ENCODE results near the gene PRKAG2. TPM values are rescaled to one million over a fixed set of nuclear protein-coding genes. Genes with fewer than 3 reads are reported as not detected.

PRKAG2 gene
- total and polyA plus RNA-seq, 2 of the 8 experiments (the other 6 are each of a cell fraction or from before 2014, with no cell fraction given): 7.5 to 18.1 TPM

DNA sequence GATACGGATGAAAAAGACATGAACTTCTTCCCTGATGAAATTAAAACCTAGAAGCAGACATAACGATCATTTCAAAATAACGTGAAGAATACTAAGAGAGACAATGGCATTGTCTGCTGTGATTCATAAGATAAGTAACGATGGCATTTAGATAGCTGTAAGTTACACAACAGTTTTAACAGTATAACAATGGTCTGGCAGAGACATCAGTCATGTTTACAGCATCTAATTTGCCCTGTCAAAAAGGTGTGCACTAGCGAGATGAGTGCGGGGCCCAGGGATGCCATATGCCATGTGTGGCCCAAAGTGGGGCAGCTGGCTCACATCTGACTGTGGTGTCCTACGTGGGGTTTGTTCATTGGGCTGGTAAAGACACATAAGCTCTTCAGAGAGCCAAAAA lies 301.5 kb downstream of the PRKAG2 start:
- WGBS, 2 experiments (ENCODE audit: extremely low coverage in 1 of 2, insufficient coverage in 1 of 2, insufficient read length in 1 of 2, insufficient replicate concordance in 2 of 2, low coverage in 1 of 2, low lambda C conversion rate in 2 of 2, missing lambda C conversion rate in 1 of 2): 92% methylated on average over 7 of the region's 7 CpGs; no CpG with 5 or more reads in 1 of the 2 experiments
- no peak overlapping the region for H3K14ac ChIP-seq (ENCODE audit: insufficient read length)
- H4K91ac ChIP-seq (replicated peaks; ENCODE audit: insufficient read length, low read length): no peak overlapping the region
- no peak overlapping the region for H3K18ac ChIP-seq (ENCODE audit: extremely low read depth, low read length)
- no peak overlapping the region for H2AK5ac ChIP-seq (ENCODE audit: low read depth, low read length)
- H3K27me3 ChIP-seq (replicated peaks in 1 of 4; ENCODE audit: control insufficient read depth in 3 of 4, extremely low read depth in 1 of 4, insufficient read depth in 3 of 4, low read length in 3 of 4): no peaks in the 10 kb centered on the region
- H3K23me2 ChIP-seq (ENCODE audit: low read depth, low read length): no peaks in the 10 kb centered on the region
- no peak overlapping the region for H4K5ac ChIP-seq (ENCODE audit: insufficient read length, low read depth, low read length)
- no peaks in the 10 kb centered on the region for H3K4me1 ChIP-seq (replicated peaks in 1 of 4; ENCODE audit: control insufficient read depth in 3 of 4, insufficient read depth in 4 of 4, low read length in 3 of 4)
- no peak overlapping the region for H3K4me3 ChIP-seq (ENCODE audit: extremely low read depth in 1 of 4, insufficient read depth in 2 of 4, low read depth in 3 of 4, low read length in 4 of 4)
- peaks cover 5 to 6% of the 10 kb centered on the region in 2 experiments; a peak in 1 of 4 replicates for H3K9me3 ChIP-seq (ENCODE audit: insufficient read depth in 2 of 2, low read depth in 1 of 2, low read length in 1 of 2)
- no peak overlapping the region for H2BK5ac ChIP-seq (ENCODE audit: low read depth, low read length)
- H3K4me2 ChIP-seq (ENCODE audit: insufficient read depth in 1 of 2, low read depth in 2 of 2, low read length in 2 of 2): no peak overlapping the region
- no peak overlapping the region for H3K4ac ChIP-seq (replicated peaks; ENCODE audit: insufficient read length, low read depth, low read length)
- no peak overlapping the region for H2BK20ac ChIP-seq (ENCODE audit: low read length)
- CTCF ChIA-PET (ENCODE audit: partially characterized antibody): interaction anchor here (0.7 to 2.3 kb wide), 7 partner anchors 11 to 358 kb away, joined by 3 to 6 read pairs (median 4); no protein-coding TSS in a partner anchor
- H3K36me3 ChIP-seq (ENCODE audit: control insufficient read depth in 2 of 4, insufficient read depth in 4 of 4, low read length in 3 of 4): no peaks in the 10 kb centered on the region
- H3K9ac ChIP-seq (replicated peaks in 1 of 4; ENCODE audit: extremely low read depth in 1 of 4, low read depth in 3 of 4, low read length in 3 of 4): no peak overlapping the region
- no peak overlapping the region for H2BK120ac ChIP-seq (replicated peaks; ENCODE audit: low read depth, low read length)
- no peaks in the 10 kb centered on the region for H3K79me1 ChIP-seq (ENCODE audit: low read depth, low read length)
- no peak overlapping the region for H2BK12ac ChIP-seq (ENCODE audit: low read depth, low read length)
- H2AFZ ChIP-seq (ENCODE audit: low read length): no peak overlapping the region
- no peak overlapping the region for H3K56ac ChIP-seq (replicated peaks; ENCODE audit: insufficient read length, low read depth, low read length)
- no peak overlapping the region for H4K8ac ChIP-seq (ENCODE audit: extremely low read depth, insufficient read depth, low read length)
- no peaks in the 10 kb centered on the region for H3K79me2 ChIP-seq (ENCODE audit: control insufficient read depth in 1 of 2, insufficient read depth in 2 of 2, low read length in 2 of 2)
- no peak overlapping the region for H2BK15ac ChIP-seq (ENCODE audit: low read length)
- no peaks in the 10 kb centered on the region for H4K20me1 ChIP-seq (replicated peaks in 1 of 2; ENCODE audit: control insufficient read depth in 1 of 2, insufficient read depth in 2 of 2, low read length in 2 of 2)
- FAIRE-seq: no peak
- no peak overlapping the region for H3K27ac ChIP-seq (ENCODE audit: low read depth, low read length)
- no peak overlapping the region for H3K23ac ChIP-seq (ENCODE audit: insufficient read length)
- POLR2A ChIA-PET (ENCODE audit: partially characterized antibody): no interaction called here
- DNase-seq (ENCODE audit: low read depth in 1 of 2, low spot score in 2 of 2): no peak
- TF ChIP-seq TBP (IDR thresholded peaks at IDR 0.05; ENCODE audit: low read depth, low read length) (no peak), SIRT6 (IDR thresholded peaks at IDR 0.05; ENCODE audit: low read length) (no peak), BRCA1 (IDR thresholded peaks at IDR 0.05; ENCODE audit: low read depth, low read length) (no peak), KDM5A (IDR thresholded peaks at IDR 0.05; ENCODE audit: low read length) (no peak), POLR2AphosphoS5 (IDR thresholded peaks at IDR 0.05; ENCODE audit: low read depth, low read length) (no peak), TEAD4 (IDR thresholded peaks at IDR 0.05; ENCODE audit: low read depth, low read length) (no peak), KDM4A (IDR thresholded peaks at IDR 0.05; ENCODE audit: low read depth, low read length, severe bottlenecking) (no peak), ZNF274 (IDR thresholded peaks at IDR 0.05; ENCODE audit: borderline replicate concordance, extremely low read depth, low read length) (no peak)

All from H1 (cell line).